ENCODE results near the gene DBET. TPM values are rescaled to one million over a fixed set of nuclear protein-coding genes. Genes with fewer than 3 reads are reported as not detected.
A peak's percentile ranks its signal among the peaks of the same experiment; 100 is the strongest.
"Not testable (repeated sequence)": the region's sequence is repeated elsewhere in the genome, so short reads cannot be mapped to it uniquely, and the experiment has no call there.

DBET gene
- total RNA-seq, 1 experiment from 2014 or later = not detected

GRCh38 chr4:190027156-190027555, 37.1 kb upstream of the DBET start, which contains the start of gene FRG2:
Gene FRG2 (minus strand): TSS chr4:190027256. CDS start chr4:190027204, 52 bp downstream.
- H3K4me3 ChIP-seq (ENCODE audit: low read depth, low read length); H3K36me3 ChIP-seq (ENCODE audit: control insufficient read depth, insufficient read depth, low read length); BruUV-seq (replicated peaks); H3K4me3 Mint-ChIP-seq (ENCODE audit: unreplicated experiment); H3K27me3 ChIP-seq (replicated peaks; ENCODE audit: control insufficient read depth, insufficient read depth, low read length); H3K36me3 Mint-ChIP-seq (ENCODE audit: insufficient read depth, unreplicated experiment); H3K9me3 Mint-ChIP-seq (ENCODE audit: unreplicated experiment); H3K27ac Mint-ChIP-seq (ENCODE audit: unreplicated experiment); H3K4me1 Mint-ChIP-seq (ENCODE audit: low read depth, unreplicated experiment); H3K4me1 ChIP-seq; POLR2A ChIA-PET; intact Hi-C loops (cut with micrococcal nuclease; ENCODE audit: unreplicated experiment); H3K27me3 Mint-ChIP-seq (ENCODE audit: insufficient read depth, unreplicated experiment); DNase-seq; CTCF ChIA-PET; H3K9me3 ChIP-seq: not testable (repeated sequence)

GRCh38 chr4:190031264-190031663, 33.0 kb upstream of the DBET start:
- H3K27ac Mint-ChIP-seq (ENCODE audit: unreplicated experiment); DNase-seq; H3K36me3 ChIP-seq (ENCODE audit: control insufficient read depth, insufficient read depth, low read length); H3K4me3 Mint-ChIP-seq (ENCODE audit: unreplicated experiment); CTCF ChIA-PET; H3K27me3 Mint-ChIP-seq (ENCODE audit: insufficient read depth, unreplicated experiment); H3K4me1 ChIP-seq; BruUV-seq (replicated peaks); H3K27me3 ChIP-seq (replicated peaks; ENCODE audit: control insufficient read depth, insufficient read depth, low read length); H3K9me3 Mint-ChIP-seq (ENCODE audit: unreplicated experiment); POLR2A ChIA-PET; H3K4me1 Mint-ChIP-seq (ENCODE audit: low read depth, unreplicated experiment); H3K4me3 ChIP-seq (ENCODE audit: low read depth, low read length); intact Hi-C loops (cut with micrococcal nuclease; ENCODE audit: unreplicated experiment); H3K36me3 Mint-ChIP-seq (ENCODE audit: insufficient read depth, unreplicated experiment); H3K9me3 ChIP-seq: not testable (repeated sequence)

GRCh38 chr4:190037704-190038388, 26.5 kb upstream of the DBET start:
- H3K27me3 ChIP-seq (replicated peaks; ENCODE audit: control insufficient read depth, insufficient read depth, low read length); H3K4me3 ChIP-seq (ENCODE audit: low read depth, low read length); H3K9me3 Mint-ChIP-seq (ENCODE audit: unreplicated experiment); H3K36me3 Mint-ChIP-seq (ENCODE audit: insufficient read depth, unreplicated experiment); H3K4me1 ChIP-seq; POLR2A ChIA-PET; H3K27ac Mint-ChIP-seq (ENCODE audit: unreplicated experiment); H3K9me3 ChIP-seq; H3K4me3 Mint-ChIP-seq (ENCODE audit: unreplicated experiment); CTCF ChIA-PET; H3K27me3 Mint-ChIP-seq (ENCODE audit: insufficient read depth, unreplicated experiment); H3K36me3 ChIP-seq (ENCODE audit: control insufficient read depth, insufficient read depth, low read length); H3K4me1 Mint-ChIP-seq (ENCODE audit: low read depth, unreplicated experiment); BruUV-seq (replicated peaks); intact Hi-C loops (cut with micrococcal nuclease; ENCODE audit: unreplicated experiment): not testable (repeated sequence)
- peak in 1 of 2 experiments; percentile 45 for DNase-seq
- peak in 1 of 2 experiments; percentile 15 for TF ChIP-seq CTCF (IDR thresholded peaks at IDR 0.05; ENCODE audit: insufficient read depth in 1 of 2, low read depth in 1 of 2, low read length in 1 of 2, severe bottlenecking in 1 of 2, unreplicated experiment in 1 of 2)

GRCh38 chr4:190040873-190041272, 23.4 kb upstream of the DBET start:
- H3K4me3 Mint-ChIP-seq (ENCODE audit: unreplicated experiment); H3K4me3 ChIP-seq (ENCODE audit: low read depth, low read length); H3K4me1 ChIP-seq; H3K4me1 Mint-ChIP-seq (ENCODE audit: low read depth, unreplicated experiment); BruUV-seq (replicated peaks); H3K27me3 Mint-ChIP-seq (ENCODE audit: insufficient read depth, unreplicated experiment); DNase-seq; H3K36me3 ChIP-seq (ENCODE audit: control insufficient read depth, insufficient read depth, low read length); H3K36me3 Mint-ChIP-seq (ENCODE audit: insufficient read depth, unreplicated experiment); POLR2A ChIA-PET; intact Hi-C loops (cut with micrococcal nuclease; ENCODE audit: unreplicated experiment); H3K9me3 Mint-ChIP-seq (ENCODE audit: unreplicated experiment); H3K27ac Mint-ChIP-seq (ENCODE audit: unreplicated experiment); CTCF ChIA-PET; H3K9me3 ChIP-seq; H3K27me3 ChIP-seq (replicated peaks; ENCODE audit: control insufficient read depth, insufficient read depth, low read length): not testable (repeated sequence)

DNA sequence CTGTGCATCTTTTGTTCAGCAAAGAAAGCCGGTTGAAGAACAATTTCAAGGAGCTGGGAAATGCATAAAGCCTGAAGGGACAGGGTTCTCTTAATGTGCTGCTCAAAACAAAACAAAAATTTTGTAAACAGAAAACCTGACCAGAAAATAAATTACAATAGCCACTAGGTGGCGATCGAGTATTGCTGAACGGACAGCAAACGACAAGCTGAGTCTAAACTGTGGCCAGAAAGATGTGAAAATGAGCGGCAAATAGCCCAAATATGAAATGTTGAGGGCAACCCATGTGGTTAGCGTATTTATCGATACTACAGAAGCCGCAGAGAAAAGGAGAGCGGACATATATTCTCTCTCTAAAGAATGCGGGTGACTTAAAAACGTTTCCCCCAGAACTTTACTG, 16.7 kb upstream of the DBET start:
- intact Hi-C loops (cut with micrococcal nuclease; ENCODE audit: unreplicated experiment); H3K27me3 ChIP-seq (replicated peaks; ENCODE audit: control insufficient read depth, insufficient read depth, low read length); H3K4me1 ChIP-seq; DNase-seq; H3K36me3 Mint-ChIP-seq (ENCODE audit: insufficient read depth, unreplicated experiment); BruUV-seq (replicated peaks); POLR2A ChIA-PET; H3K9me3 Mint-ChIP-seq (ENCODE audit: unreplicated experiment); H3K9me3 ChIP-seq; CTCF ChIA-PET; H3K4me1 Mint-ChIP-seq (ENCODE audit: low read depth, unreplicated experiment); H3K27ac Mint-ChIP-seq (ENCODE audit: unreplicated experiment); H3K4me3 ChIP-seq (ENCODE audit: low read depth, low read length); H3K4me3 Mint-ChIP-seq (ENCODE audit: unreplicated experiment); H3K27me3 Mint-ChIP-seq (ENCODE audit: insufficient read depth, unreplicated experiment); H3K36me3 ChIP-seq (ENCODE audit: control insufficient read depth, insufficient read depth, low read length): not testable (repeated sequence)

DNA sequence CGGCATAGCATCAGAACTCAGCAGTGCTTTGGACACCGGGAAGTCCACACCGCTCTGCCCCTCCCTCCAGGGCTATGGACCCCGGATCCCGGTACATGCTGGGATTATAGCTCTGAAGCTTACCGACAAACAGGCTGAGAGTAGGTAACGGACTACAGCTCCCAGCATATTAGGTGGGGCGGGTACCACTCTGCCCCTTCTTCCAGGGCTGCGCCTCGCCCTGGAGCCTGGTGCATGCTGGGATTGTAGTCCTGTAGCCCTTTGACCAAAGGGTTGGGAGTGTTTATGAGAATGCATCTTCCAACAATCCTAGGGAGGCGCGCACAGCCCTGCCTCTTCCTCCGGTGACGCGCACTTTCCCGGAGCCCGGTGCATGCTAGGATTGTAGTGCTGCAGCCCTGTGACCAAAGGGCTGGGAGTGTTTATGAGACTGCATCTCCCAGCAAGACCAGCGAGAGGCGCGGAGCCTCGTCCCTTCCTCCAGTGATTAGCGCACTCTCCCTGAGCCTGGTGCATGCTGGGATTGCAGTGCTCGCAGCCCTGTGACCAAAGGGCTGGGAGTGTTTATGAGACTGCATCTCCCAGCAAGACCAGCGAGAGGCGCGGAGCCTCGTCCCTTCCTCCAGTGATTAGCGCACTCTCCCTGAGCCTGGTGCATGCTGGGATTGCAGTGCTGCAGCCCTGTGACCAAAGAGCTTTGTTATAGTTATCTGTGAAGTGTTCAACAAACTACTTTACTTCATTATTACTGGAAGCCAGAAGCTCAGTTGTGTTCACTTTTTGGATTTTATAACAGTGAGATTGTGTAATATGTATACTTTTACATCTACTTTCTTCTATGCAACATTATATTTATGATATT, 14.7 kb upstream of the DBET start:
- H3K27me3 ChIP-seq (replicated peaks; ENCODE audit: control insufficient read depth, insufficient read depth, low read length); H3K27ac Mint-ChIP-seq (ENCODE audit: unreplicated experiment); CTCF ChIA-PET; H3K9me3 ChIP-seq; H3K36me3 ChIP-seq (ENCODE audit: control insufficient read depth, insufficient read depth, low read length); DNase-seq; H3K27me3 Mint-ChIP-seq (ENCODE audit: insufficient read depth, unreplicated experiment); H3K4me1 ChIP-seq; H3K9me3 Mint-ChIP-seq (ENCODE audit: unreplicated experiment); H3K36me3 Mint-ChIP-seq (ENCODE audit: insufficient read depth, unreplicated experiment); H3K4me3 ChIP-seq (ENCODE audit: low read depth, low read length); BruUV-seq (replicated peaks); H3K4me3 Mint-ChIP-seq (ENCODE audit: unreplicated experiment); POLR2A ChIA-PET; intact Hi-C loops (cut with micrococcal nuclease; ENCODE audit: unreplicated experiment); H3K4me1 Mint-ChIP-seq (ENCODE audit: low read depth, unreplicated experiment): not testable (repeated sequence)
